Measurements from ENCODE around the gene HDAC4. TPM values are rescaled to one million over a fixed set of nuclear protein-coding genes. Genes with fewer than 3 reads are reported as not detected.

HDAC4 gene
- total RNA-seq, 1 experiment from 2014 or later, result 47.6 TPM

- Histone ChIP-seq H3K9me3 (ENCODE audit: control insufficient read depth in 1 of 2, insufficient read depth in 1 of 2, low read depth in 1 of 2, low read length in 2 of 2) (no peaks in the 10 kb centered on the region), H3K9ac (ENCODE audit: low read length) (no peak overlapping the region), H4K20me1 (ENCODE audit: insufficient read depth) (no peaks in the 10 kb centered on the region), H3K36me3 (ENCODE audit: control insufficient read depth in 1 of 2, insufficient read depth in 2 of 2, low read length in 2 of 2) (no peaks in the 10 kb centered on the region), H3K4me1 (ENCODE audit: control insufficient read depth in 1 of 2, insufficient read depth in 2 of 2, low read length in 2 of 2) (peaks cover 32 to 68% of the 10 kb centered on the region in 2 experiments), H3K4me3 (replicated peaks in 1 of 2; ENCODE audit: low read depth in 1 of 2, low read length in 2 of 2) (no peak overlapping the region), H3K4me2 (ENCODE audit: low read length) (no peak overlapping the region), H3K79me2 (ENCODE audit: insufficient read depth, low read length) (peaks cover 10% of the 10 kb centered on the region; the same call in 1 of the 2 replicates), H3K27me3 (ENCODE audit: insufficient read depth, low read length) (no peaks in the 10 kb centered on the region), H2AFZ (ENCODE audit: low read depth, low read length, poor library complexity, severe bottlenecking) (no peak overlapping the region), H3K27ac (ENCODE audit: low read depth, low read length) (no peak overlapping the region), H3K9me2 (ENCODE audit: insufficient read depth) (no peaks in the 10 kb centered on the region)
- CTCF ChIA-PET, result no interaction called here
- TF ChIP-seq ATF3 (IDR thresholded peaks at IDR 0.05), result no peak
- TF ChIP-seq ELF1 (IDR thresholded peaks at IDR 0.05; ENCODE audit: borderline replicate concordance, low read depth), result no peak
- TF ChIP-seq JUND (IDR thresholded peaks at IDR 0.05), result no peak
- no peak for TF ChIP-seq FOSL1 (IDR thresholded peaks at IDR 0.05; ENCODE audit: low read depth)
- TF ChIP-seq SRF (IDR thresholded peaks at IDR 0.05; ENCODE audit: low read depth), result no peak
- TF ChIP-seq ZFX (IDR thresholded peaks at IDR 0.05), result no peak
- no peak for TF ChIP-seq POLR2AphosphoS5 (IDR thresholded peaks at IDR 0.05; ENCODE audit: low read depth, low read length)
- no peak for TF ChIP-seq REST (IDR thresholded peaks at IDR 0.05; ENCODE audit: low read depth)
- TF ChIP-seq TCF7L2 (IDR thresholded peaks at IDR 0.05; ENCODE audit: borderline replicate concordance, extremely low read depth, insufficient read depth, insufficient read length), result no peak
- no peak for TF ChIP-seq EZH2 (IDR thresholded peaks at IDR 0.05)
- no peak for TF ChIP-seq EGR1 (IDR thresholded peaks at IDR 0.05; ENCODE audit: low read depth)
- intact Hi-C loops (cut with micrococcal nuclease), result no loop called here
- RAD21 ChIA-PET (ENCODE audit: low non-redundant PET in 1 of 2, low total read pairs in 2 of 2, uncharacterized antibody in 2 of 2, unreplicated experiment in 2 of 2), result no interaction called here
- no TSS peak for BruUV-seq (replicated peaks)
- POLR2A ChIA-PET, result no interaction called here
- ATAC-seq, result no peak
- DNase-seq (ENCODE audit: low read depth, low spot score), result no peak
These were observed 175.4 kb downstream of the HDAC4 start for GRCh38 chr2:239225371-239225851.
